ENCODE measurements around the gene SORCS2. TPM values are rescaled to one million over a fixed set of nuclear protein-coding genes. Genes with fewer than 3 reads are reported as not detected.

SORCS2 gene
- total RNA-seq, 2 donors from 2014 or later = 0.25 TPM; not detected in 1

GRCh38 chr4:7387925-7388324 lies 195.6 kb downstream of the SORCS2 start:
- H3K9me3 Mint-ChIP-seq = peaks cover 7 to 8% of the 10 kb centered on the region in 2 donors
- ATAC-seq (no peak), DNase-seq (ENCODE audit: low spot score in 2 of 2) (no peak)
- no peaks in the 10 kb centered on the region for H3K36me3 Mint-ChIP-seq
- H3K27ac Mint-ChIP-seq = no peak overlapping the region

GRCh38 chr4:7388627-7389026 lies 196.3 kb downstream of the SORCS2 start:
- no peaks in the 10 kb centered on the region for H3K36me3 Mint-ChIP-seq
- H3K9me3 Mint-ChIP-seq = peaks cover 7 to 8% of the 10 kb centered on the region in 2 donors
- peak in 1 of 2 donors; percentile 43 for DNase-seq (ENCODE audit: low spot score in 2 of 2)
- ATAC-seq = no peak
- H3K27ac Mint-ChIP-seq = no peak overlapping the region

- DNase-seq (ENCODE audit: low spot score in 2 of 2) (peak in 1 of 2 donors; percentile 38), ATAC-seq (no peak)
- no peaks in the 10 kb centered on the region for H3K36me3 Mint-ChIP-seq
- peaks cover 7 to 8% of the 10 kb centered on the region in 2 donors for H3K9me3 Mint-ChIP-seq
- H3K27ac Mint-ChIP-seq = no peak overlapping the region
Measured at GRCh38 chr4:7389101-7389701, 196.9 kb downstream of the SORCS2 start.

- DNase-seq (ENCODE audit: low spot score in 2 of 2) = peak in 1 of 2 donors; percentile 30
- ATAC-seq = no peak
- Mint-ChIP-seq H3K36me3 (no peaks in the 10 kb centered on the region), H3K27ac (no peak overlapping the region), H3K9me3 (peaks cover 7 to 8% of the 10 kb centered on the region in 2 donors)
Measured at GRCh38 chr4:7389719-7390118, 197.4 kb downstream of the SORCS2 start.

GRCh38 chr4:7390336-7390735 lies 198.0 kb downstream of the SORCS2 start:
- Mint-ChIP-seq H3K27ac (no peak overlapping the region), H3K36me3 (no peaks in the 10 kb centered on the region), H3K9me3 (peaks cover 7 to 8% of the 10 kb centered on the region in 2 donors)
- ATAC-seq = no peak
- DNase-seq (ENCODE audit: low spot score in 2 of 2) = no peak

- Mint-ChIP-seq H3K27ac (no peak overlapping the region), H3K36me3 (no peaks in the 10 kb centered on the region), H3K9me3 (peaks cover 7 to 8% of the 10 kb centered on the region in 2 donors)
- no peak for DNase-seq (ENCODE audit: low spot score in 2 of 2)
- ATAC-seq = no peak
Measured at GRCh38 chr4:7390906-7391636, 198.7 kb downstream of the SORCS2 start.

GRCh38 chr4:7391637-7392437 lies 199.5 kb downstream of the SORCS2 start:
- H3K9me3 Mint-ChIP-seq = peaks cover 7 to 8% of the 10 kb centered on the region in 2 donors
- ATAC-seq (no peak), DNase-seq (ENCODE audit: low spot score in 2 of 2) (peak in 1 of 2 donors; percentile 26)
- H3K36me3 Mint-ChIP-seq = no peaks in the 10 kb centered on the region
- H3K27ac Mint-ChIP-seq = no peak overlapping the region

- no peak overlapping the region for H3K27ac Mint-ChIP-seq
- ATAC-seq (no peak), DNase-seq (ENCODE audit: low spot score in 2 of 2) (peak in 1 of 2 donors; percentile 48)
- peaks cover 2 to 3% of the 10 kb centered on the region in 2 donors for H3K9me3 Mint-ChIP-seq
- H3K36me3 Mint-ChIP-seq = no peaks in the 10 kb centered on the region
Measured at GRCh38 chr4:7392438-7393421, 200.4 kb downstream of the SORCS2 start.

GRCh38 chr4:7393601-7394575 lies 201.6 kb downstream of the SORCS2 start:
- Mint-ChIP-seq H3K27ac (no peak overlapping the region), H3K9me3 (no peaks in the 10 kb centered on the region), H3K36me3 (no peaks in the 10 kb centered on the region)
- DNase-seq (ENCODE audit: low spot score in 2 of 2) = no peak
- no peak for ATAC-seq

GRCh38 chr4:7394681-7395451 lies 202.5 kb downstream of the SORCS2 start:
- H3K36me3 Mint-ChIP-seq = no peaks in the 10 kb centered on the region
- H3K9me3 Mint-ChIP-seq = no peaks in the 10 kb centered on the region
- no peak for DNase-seq (ENCODE audit: low spot score in 2 of 2)
- ATAC-seq = no peak
- H3K27ac Mint-ChIP-seq = no peak overlapping the region

- Mint-ChIP-seq H3K27ac (no peak overlapping the region), H3K9me3 (peaks cover 1 to 3% of the 10 kb centered on the region in 2 donors), H3K36me3 (no peaks in the 10 kb centered on the region)
- DNase-seq (ENCODE audit: low spot score in 2 of 2) (no peak), ATAC-seq (no peak)
Measured at GRCh38 chr4:7395645-7396044, 203.3 kb downstream of the SORCS2 start.

- Mint-ChIP-seq H3K9me3 (peaks cover 6 to 9% of the 10 kb centered on the region in 2 donors), H3K27ac (no peak overlapping the region), H3K36me3 (no peaks in the 10 kb centered on the region)
- no peak for ATAC-seq
- DNase-seq (ENCODE audit: low spot score in 2 of 2) = no peak
Measured at GRCh38 chr4:7396186-7396910, 204.0 kb downstream of the SORCS2 start.

GRCh38 chr4:7397206-7398103 lies 205.1 kb downstream of the SORCS2 start:
- DNase-seq (ENCODE audit: low spot score in 2 of 2) (no peak), ATAC-seq (no peak)
- Mint-ChIP-seq H3K36me3 (no peaks in the 10 kb centered on the region), H3K9me3 (peaks cover 6 to 9% of the 10 kb centered on the region in 2 donors), H3K27ac (no peak overlapping the region)

All from activated naive CD4-positive, alpha-beta T cell treated with anti-CD3 and anti-CD28 coated beads, Interleukin-2, amount 50 U/mL, for 72 hours (primary cell).